ENCODE measurements around the gene MMP24.

Gene MMP24

GRCh38 chr20:35223941-35224340, 2.5 kb upstream of the MMP24 start:
- Histone ChIP-seq H3K27me3 (ENCODE audit: control insufficient read depth, insufficient read depth, low read length, poor library complexity, severe bottlenecking) (peaks cover 41% of the 10 kb centered on the region), H3K9me3 (ENCODE audit: control insufficient read depth, low read length) (no peaks in the 10 kb centered on the region), H3K4me3 (ENCODE audit: insufficient read depth, low read depth, low read length) (no peak overlapping the region), H3K27ac (ENCODE audit: insufficient read depth, low read depth, low read length, poor library complexity, severe bottlenecking) (no peak overlapping the region), H3K4me1 (ENCODE audit: control insufficient read depth, insufficient read depth, low read length) (no peaks in the 10 kb centered on the region), H3K36me3 (ENCODE audit: control insufficient read depth, insufficient read depth, low read length) (no peaks in the 10 kb centered on the region)
- WGBS, 2 experiments, result 90 to 95% methylated on average over 5 of the region's 5 CpGs

- peaks cover 46% of the 10 kb centered on the region for H3K27me3 ChIP-seq (ENCODE audit: control insufficient read depth, insufficient read depth, low read length, poor library complexity, severe bottlenecking)
- no peak overlapping the region for H3K27ac ChIP-seq (ENCODE audit: insufficient read depth, low read depth, low read length, poor library complexity, severe bottlenecking)
- 90 to 93% methylated on average over 5 of the region's 5 CpGs for WGBS, 2 experiments
- H3K36me3 ChIP-seq (ENCODE audit: control insufficient read depth, insufficient read depth, low read length), result no peaks in the 10 kb centered on the region
- H3K4me3 ChIP-seq (ENCODE audit: insufficient read depth, low read depth, low read length), result no peak overlapping the region
- H3K9me3 ChIP-seq (ENCODE audit: control insufficient read depth, low read length), result no peaks in the 10 kb centered on the region
- no peaks in the 10 kb centered on the region for H3K4me1 ChIP-seq (ENCODE audit: control insufficient read depth, insufficient read depth, low read length)
Measured at GRCh38 chr20:35224536-35224935, 2.0 kb upstream of the MMP24 start.

- Histone ChIP-seq H3K27me3 (ENCODE audit: control insufficient read depth, insufficient read depth, low read length, poor library complexity, severe bottlenecking) (peaks cover 47% of the 10 kb centered on the region), H3K9me3 (ENCODE audit: control insufficient read depth, low read length) (no peaks in the 10 kb centered on the region), H3K4me1 (ENCODE audit: control insufficient read depth, insufficient read depth, low read length) (no peaks in the 10 kb centered on the region), H3K4me3 (ENCODE audit: insufficient read depth, low read depth, low read length) (no peak overlapping the region), H3K36me3 (ENCODE audit: control insufficient read depth, insufficient read depth, low read length) (no peaks in the 10 kb centered on the region), H3K27ac (ENCODE audit: insufficient read depth, low read depth, low read length, poor library complexity, severe bottlenecking) (no peak overlapping the region)
- WGBS, 2 experiments, result 38 to 46% methylated on average over 8 to 9 of the region's 9 CpGs
Measured at GRCh38 chr20:35225319-35226125, 968 bp upstream of the MMP24 start.

- WGBS, 2 experiments, result 4 to 5% methylated on average over 74 of the region's 74 CpGs
- Histone ChIP-seq H3K4me3 (ENCODE audit: insufficient read depth, low read depth, low read length) (no peak overlapping the region), H3K36me3 (ENCODE audit: control insufficient read depth, insufficient read depth, low read length) (no peaks in the 10 kb centered on the region), H3K27me3 (ENCODE audit: control insufficient read depth, insufficient read depth, low read length, poor library complexity, severe bottlenecking) (peaks cover 47% of the 10 kb centered on the region), H3K27ac (ENCODE audit: insufficient read depth, low read depth, low read length, poor library complexity, severe bottlenecking) (no peak overlapping the region), H3K4me1 (ENCODE audit: control insufficient read depth, insufficient read depth, low read length) (no peaks in the 10 kb centered on the region), H3K9me3 (ENCODE audit: control insufficient read depth, low read length) (no peaks in the 10 kb centered on the region)
Measured at GRCh38 chr20:35226884-35227681, 593 bp downstream of the MMP24 start.

GRCh38 chr20:35232575-35232974, 6.1 kb downstream of the MMP24 start:
- Histone ChIP-seq H3K4me3 (ENCODE audit: insufficient read depth, low read depth, low read length) (no peak overlapping the region), H3K9me3 (ENCODE audit: control insufficient read depth, low read length) (no peaks in the 10 kb centered on the region), H3K27ac (ENCODE audit: insufficient read depth, low read depth, low read length, poor library complexity, severe bottlenecking) (no peak overlapping the region), H3K4me1 (ENCODE audit: control insufficient read depth, insufficient read depth, low read length) (no peaks in the 10 kb centered on the region), H3K36me3 (ENCODE audit: control insufficient read depth, insufficient read depth, low read length) (no peaks in the 10 kb centered on the region), H3K27me3 (ENCODE audit: control insufficient read depth, insufficient read depth, low read length, poor library complexity, severe bottlenecking) (peaks cover 20% of the 10 kb centered on the region)
- 88 to 89% methylated on average over 2 of the region's 2 CpGs for WGBS, 2 experiments

- Histone ChIP-seq H3K4me3 (ENCODE audit: insufficient read depth, low read depth, low read length) (no peak overlapping the region), H3K27ac (ENCODE audit: insufficient read depth, low read depth, low read length, poor library complexity, severe bottlenecking) (no peak overlapping the region), H3K36me3 (ENCODE audit: control insufficient read depth, insufficient read depth, low read length) (no peaks in the 10 kb centered on the region), H3K4me1 (ENCODE audit: control insufficient read depth, insufficient read depth, low read length) (no peaks in the 10 kb centered on the region), H3K27me3 (ENCODE audit: control insufficient read depth, insufficient read depth, low read length, poor library complexity, severe bottlenecking) (no peaks in the 10 kb centered on the region), H3K9me3 (ENCODE audit: control insufficient read depth, low read length) (no peaks in the 10 kb centered on the region)
- WGBS, 2 experiments, result 96 to 97% methylated on average over 6 of the region's 6 CpGs
Measured at GRCh38 chr20:35235881-35236280, 9.4 kb downstream of the MMP24 start.

- Histone ChIP-seq H3K9me3 (ENCODE audit: control insufficient read depth, low read length) (no peaks in the 10 kb centered on the region), H3K4me3 (ENCODE audit: insufficient read depth, low read depth, low read length) (no peak overlapping the region), H3K27me3 (ENCODE audit: control insufficient read depth, insufficient read depth, low read length, poor library complexity, severe bottlenecking) (no peaks in the 10 kb centered on the region), H3K27ac (ENCODE audit: insufficient read depth, low read depth, low read length, poor library complexity, severe bottlenecking) (no peak overlapping the region), H3K36me3 (ENCODE audit: control insufficient read depth, insufficient read depth, low read length) (no peaks in the 10 kb centered on the region), H3K4me1 (ENCODE audit: control insufficient read depth, insufficient read depth, low read length) (no peaks in the 10 kb centered on the region)
Measured at GRCh38 chr20:35237486-35237885, 11.0 kb downstream of the MMP24 start.

GRCh38 chr20:35238170-35238569, 11.7 kb downstream of the MMP24 start:
- Histone ChIP-seq H3K27ac (ENCODE audit: insufficient read depth, low read depth, low read length, poor library complexity, severe bottlenecking) (no peak overlapping the region), H3K9me3 (ENCODE audit: control insufficient read depth, low read length) (no peaks in the 10 kb centered on the region), H3K4me1 (ENCODE audit: control insufficient read depth, insufficient read depth, low read length) (no peaks in the 10 kb centered on the region), H3K36me3 (ENCODE audit: control insufficient read depth, insufficient read depth, low read length) (no peaks in the 10 kb centered on the region), H3K4me3 (ENCODE audit: insufficient read depth, low read depth, low read length) (no peak overlapping the region), H3K27me3 (ENCODE audit: control insufficient read depth, insufficient read depth, low read length, poor library complexity, severe bottlenecking) (no peaks in the 10 kb centered on the region)
- WGBS, 2 experiments, result 92 to 95% methylated on average over 4 of the region's 4 CpGs

GRCh38 chr20:35238735-35239134, 12.2 kb downstream of the MMP24 start:
- no peak overlapping the region for H3K4me3 ChIP-seq (ENCODE audit: insufficient read depth, low read depth, low read length)
- 89 to 93% methylated on average over 5 of the region's 5 CpGs for WGBS, 2 experiments
- H3K27ac ChIP-seq (ENCODE audit: insufficient read depth, low read depth, low read length, poor library complexity, severe bottlenecking), result no peak overlapping the region
- no peaks in the 10 kb centered on the region for H3K27me3 ChIP-seq (ENCODE audit: control insufficient read depth, insufficient read depth, low read length, poor library complexity, severe bottlenecking)
- no peaks in the 10 kb centered on the region for H3K9me3 ChIP-seq (ENCODE audit: control insufficient read depth, low read length)
- H3K36me3 ChIP-seq (ENCODE audit: control insufficient read depth, insufficient read depth, low read length), result no peaks in the 10 kb centered on the region
- H3K4me1 ChIP-seq (ENCODE audit: control insufficient read depth, insufficient read depth, low read length), result no peaks in the 10 kb centered on the region

- H3K27ac ChIP-seq (ENCODE audit: insufficient read depth, low read depth, low read length, poor library complexity, severe bottlenecking), result no peak overlapping the region
- no peaks in the 10 kb centered on the region for H3K27me3 ChIP-seq (ENCODE audit: control insufficient read depth, insufficient read depth, low read length, poor library complexity, severe bottlenecking)
- H3K4me1 ChIP-seq (ENCODE audit: control insufficient read depth, insufficient read depth, low read length), result no peaks in the 10 kb centered on the region
- no peaks in the 10 kb centered on the region for H3K36me3 ChIP-seq (ENCODE audit: control insufficient read depth, insufficient read depth, low read length)
- no peaks in the 10 kb centered on the region for H3K9me3 ChIP-seq (ENCODE audit: control insufficient read depth, low read length)
- no peak overlapping the region for H3K4me3 ChIP-seq (ENCODE audit: insufficient read depth, low read depth, low read length)
- WGBS, 2 experiments, result 81 to 85% methylated on average over 5 of the region's 5 CpGs
Measured at GRCh38 chr20:35240083-35240810, 13.8 kb downstream of the MMP24 start.

Data from ectodermal cell (in vitro differentiated cells).